ENCODE results near the gene ZBTB7B. TPM values are rescaled to one million over a fixed set of nuclear protein-coding genes. Genes with fewer than 3 reads are reported as not detected.

Gene ZBTB7B
- total RNA-seq, 1 experiment from 2014 or later, result 38.3 TPM

GRCh38 chr1:155043793-155044192 is 41.2 kb downstream of the ZBTB7B start:
- H3K56ac ChIP-seq (ENCODE audit: insufficient read length, low read depth, low read length), result no peak overlapping the region
- whole genome bisulfite sequencing (ENCODE audit: extremely low coverage, insufficient read length, low lambda C conversion rate), result no CpG with 5 or more reads among the region's 3 CpGs
- no peak for TF ChIP-seq CTCF (conservative IDR thresholded peaks at IDR 0.05)
- H4K8ac ChIP-seq (replicated peaks; ENCODE audit: insufficient read length, low read depth, low read length), result no peak overlapping the region
- Mint-ChIP-seq H3K27ac (no peak overlapping the region), H3K27me3 (ENCODE audit: low read depth) (peaks cover 21% of the 10 kb centered on the region), H3K9me3 (no peaks in the 10 kb centered on the region; a peak in 1 of 5 replicates), H3K36me3 (ENCODE audit: insufficient read depth in 1 of 3, low read depth in 3 of 3) (no peaks in the 10 kb centered on the region; a peak in 2 of 7 replicates), H3K4me3 (no peak overlapping the region), H3K4me1 (peaks cover 14 to 39% of the 10 kb centered on the region in 2 experiments)
- no peak overlapping the region for H2BK15ac ChIP-seq (ENCODE audit: low read depth, low read length)
- no peak overlapping the region for H3K4ac ChIP-seq (ENCODE audit: low read depth, low read length)
- no peak overlapping the region for H3K27ac ChIP-seq (ENCODE audit: insufficient read length, low read depth, low read length)
- peaks cover 2% of the 10 kb centered on the region for H4K20me1 ChIP-seq (ENCODE audit: control insufficient read depth, insufficient read depth, insufficient read length)
- H2BK5ac ChIP-seq (ENCODE audit: insufficient read length, low read length), result no peak overlapping the region
- no peak overlapping the region for H2BK120ac ChIP-seq (ENCODE audit: low read depth, low read length, poor library complexity, severe bottlenecking)
- DNase-seq, result no peak
- H2BK20ac ChIP-seq (ENCODE audit: low read depth, low read length, poor library complexity, severe bottlenecking), result no peak overlapping the region
- H3K18ac ChIP-seq (ENCODE audit: insufficient read length, low read depth, low read length), result no peak overlapping the region
- no peak overlapping the region for H3K9ac ChIP-seq (ENCODE audit: extremely low read depth, insufficient read length, low read length)
- H2AFZ ChIP-seq (ENCODE audit: low read length), result no peak overlapping the region
- no peak overlapping the region for H2AK5ac ChIP-seq (ENCODE audit: insufficient read length, low read length)
- H3K9me3 ChIP-seq (ENCODE audit: control insufficient read depth, low read depth, low read length), result no peaks in the 10 kb centered on the region
- no peaks in the 10 kb centered on the region for H3K23me2 ChIP-seq (ENCODE audit: insufficient read length, low read depth, low read length, poor library complexity, severe bottlenecking)
- H4K5ac ChIP-seq (ENCODE audit: insufficient read length, low read depth, low read length), result no peak overlapping the region
- H2BK12ac ChIP-seq (ENCODE audit: insufficient read length, low read depth, low read length), result no peak overlapping the region
- no peaks in the 10 kb centered on the region for H3K79me1 ChIP-seq (ENCODE audit: insufficient read depth, low read depth, low read length, poor library complexity, severe bottlenecking)
- H4K91ac ChIP-seq (ENCODE audit: insufficient read length, low read depth, low read length), result no peak overlapping the region
- H3T11ph ChIP-seq (ENCODE audit: low read length), result no peak overlapping the region
- H3K23ac ChIP-seq (ENCODE audit: insufficient read length, low read depth, low read length), result no peak overlapping the region
- no peaks in the 10 kb centered on the region; the same call in 1 of the 2 replicates for H3K4me1 ChIP-seq (ENCODE audit: insufficient read depth, low read length)
- no peaks in the 10 kb centered on the region for H3K79me2 ChIP-seq (ENCODE audit: insufficient read depth, low read length)
- no peak overlapping the region for H3K14ac ChIP-seq (ENCODE audit: insufficient read depth, low read length)
- no peaks in the 10 kb centered on the region for H3K27me3 ChIP-seq (ENCODE audit: insufficient read depth, low read length)
- no peak overlapping the region for H3K4me2 ChIP-seq (ENCODE audit: insufficient read depth, insufficient read length, low read length)
